ENCODE measurements around the gene PNKD. TPM values are rescaled to one million over a fixed set of nuclear protein-coding genes. Genes with fewer than 3 reads are reported as not detected.

PNKD gene
- total and polyA plus RNA-seq, 12 donors = 48.8 to 181 (median 87.4) TPM

GRCh38 chr2:218298314-218298875 is 28.1 kb downstream of the PNKD start:
- intact Hi-C loops (cut with DNase I) = loop anchor here (5.0 kb wide), 1 partner anchor 94 kb away; no protein-coding TSS in a partner anchor
- DNase-seq = no peak
- peaks cover 0 to 13% of the 10 kb centered on the region in 2 donors for H3K4me1 ChIP-seq (replicated peaks in 1 of 2)
- H3K4me3 ChIP-seq = no peak overlapping the region
- 69 to 81% (median 77%) methylated on average over 6 of the region's 6 CpGs for WGBS, 4 donors
- TF ChIP-seq CTCF (IDR thresholded peaks at IDR 0.05) = no peak
- TF ChIP-seq POLR2A (IDR thresholded peaks at IDR 0.05) = no peak
- H3K36me3 ChIP-seq (replicated peaks in 1 of 2) = no peaks in the 10 kb centered on the region
- H3K27me3 ChIP-seq = no peaks in the 10 kb centered on the region
- no peak overlapping the region for H3K27ac ChIP-seq
- no peaks in the 10 kb centered on the region for H3K9me3 ChIP-seq (replicated peaks in 1 of 3)

- TF ChIP-seq CTCF (IDR thresholded peaks at IDR 0.05) (no peak), POLR2A (IDR thresholded peaks at IDR 0.05) (no peak)
- intact Hi-C loops (cut with DNase I) = loop anchor here (5.0 to 10.0 kb wide), 3 partner anchors 55 to 165 kb away; partner anchors contain the start of gene CATIP (in 2 of the 2)
- Histone ChIP-seq H3K36me3 (replicated peaks in 1 of 2) (no peaks in the 10 kb centered on the region), H3K4me1 (replicated peaks in 1 of 2) (no peaks in the 10 kb centered on the region), H3K4me3 (no peak overlapping the region), H3K27me3 (no peaks in the 10 kb centered on the region), H3K9me3 (replicated peaks in 1 of 3) (no peaks in the 10 kb centered on the region), H3K27ac (no peak overlapping the region)
- 71 to 84% (median 77%) methylated on average over 4 of the region's 4 CpGs for WGBS, 4 donors
- DNase-seq = no peak
Measured at GRCh38 chr2:218300141-218300540, 29.8 kb downstream of the PNKD start.

GRCh38 chr2:218301176-218301819 is 31.0 kb downstream of the PNKD start:
- Histone ChIP-seq H3K4me3 (no peak overlapping the region), H3K4me1 (replicated peaks in 1 of 2) (no peaks in the 10 kb centered on the region), H3K9me3 (replicated peaks in 1 of 3) (no peaks in the 10 kb centered on the region), H3K27me3 (no peaks in the 10 kb centered on the region), H3K36me3 (replicated peaks in 1 of 2) (no peaks in the 10 kb centered on the region), H3K27ac (no peak overlapping the region)
- TF ChIP-seq POLR2A (IDR thresholded peaks at IDR 0.05) = no peak
- peak; percentile 96 to 99 (median 98) for TF ChIP-seq CTCF (IDR thresholded peaks at IDR 0.05)
- WGBS, 4 donors = 4 to 8% (median 6%) methylated on average over 8 to 9 of the region's 9 CpGs
- intact Hi-C loops (cut with DNase I) = loop anchor here (5.0 to 10.0 kb wide), 3 partner anchors 54 to 164 kb away; partner anchors contain the start of gene CATIP (in 2 of the 2)
- DNase-seq = peak; percentile 86 to 97 (median 90)

- H3K27me3 ChIP-seq = no peaks in the 10 kb centered on the region
- H3K9me3 ChIP-seq (replicated peaks in 1 of 3) = no peaks in the 10 kb centered on the region
- no peaks in the 10 kb centered on the region for H3K36me3 ChIP-seq (replicated peaks in 1 of 2)
- TF ChIP-seq POLR2A (IDR thresholded peaks at IDR 0.05) = no peak
- no peak for TF ChIP-seq CTCF (IDR thresholded peaks at IDR 0.05)
- intact Hi-C loops (cut with DNase I) = loop anchor here (10.0 kb wide), 2 partner anchors 49 to 159 kb away; partner anchors contain the start of gene CATIP (in 1 of the 2)
- no peak overlapping the region for H3K4me3 ChIP-seq
- no peak for DNase-seq
- H3K27ac ChIP-seq = no peak overlapping the region
- no peaks in the 10 kb centered on the region for H3K4me1 ChIP-seq (replicated peaks in 1 of 2)
- WGBS, 4 donors = 79 to 92% (median 83%) methylated on average over 5 of the region's 5 CpGs
Measured at GRCh38 chr2:218305383-218305782, 35.1 kb downstream of the PNKD start.

Data from adrenal gland (tissue), 12 donors.